ENCODE measurements around the gene SLC15A5.

The SLC15A5 gene

DNA sequence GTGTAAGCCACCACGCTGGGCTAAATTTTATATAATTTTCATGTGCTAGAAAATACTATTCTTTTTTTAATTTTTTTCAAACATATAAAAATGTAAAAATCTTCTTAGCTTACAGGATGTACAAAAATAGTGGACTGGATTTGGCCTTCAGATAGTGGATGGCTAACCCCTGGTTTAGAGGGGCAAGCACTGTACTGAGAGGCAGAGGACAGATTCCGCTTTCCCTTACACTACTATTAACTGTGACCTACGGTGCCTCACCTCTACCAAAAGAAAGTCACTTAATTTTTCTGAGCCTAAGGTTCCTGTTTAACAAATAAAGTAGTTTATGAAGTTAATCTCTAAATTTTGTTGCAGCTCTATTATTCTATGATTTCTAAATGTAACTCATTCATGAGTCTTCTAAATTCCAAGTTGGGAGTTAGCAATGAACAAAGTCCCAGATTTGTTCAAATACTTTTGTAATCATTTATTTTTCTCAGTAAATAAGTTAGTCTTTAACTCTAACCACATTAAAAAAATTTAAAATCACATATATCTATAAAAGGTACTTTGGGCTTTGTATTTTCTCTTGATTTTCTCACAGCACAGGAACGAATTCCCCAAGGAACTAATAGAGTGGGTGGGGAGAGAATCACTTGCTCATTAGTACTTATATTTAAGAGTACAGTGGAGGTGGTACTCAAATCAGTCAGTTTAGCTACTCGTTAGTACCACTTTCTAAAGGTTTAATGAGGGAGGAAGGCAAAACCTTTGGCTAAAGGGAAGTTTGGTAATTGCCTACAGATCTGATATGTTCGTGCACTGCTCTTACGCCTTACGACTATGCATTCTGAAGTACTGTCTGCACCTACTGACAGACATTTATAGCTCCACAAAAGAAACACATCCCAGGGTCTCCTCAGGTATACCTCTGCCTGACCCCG, 33.7 kb downstream of the SLC15A5 start:
- H3K27ac ChIP-seq: no peak overlapping the region
- TF ChIP-seq, protein P1, sequence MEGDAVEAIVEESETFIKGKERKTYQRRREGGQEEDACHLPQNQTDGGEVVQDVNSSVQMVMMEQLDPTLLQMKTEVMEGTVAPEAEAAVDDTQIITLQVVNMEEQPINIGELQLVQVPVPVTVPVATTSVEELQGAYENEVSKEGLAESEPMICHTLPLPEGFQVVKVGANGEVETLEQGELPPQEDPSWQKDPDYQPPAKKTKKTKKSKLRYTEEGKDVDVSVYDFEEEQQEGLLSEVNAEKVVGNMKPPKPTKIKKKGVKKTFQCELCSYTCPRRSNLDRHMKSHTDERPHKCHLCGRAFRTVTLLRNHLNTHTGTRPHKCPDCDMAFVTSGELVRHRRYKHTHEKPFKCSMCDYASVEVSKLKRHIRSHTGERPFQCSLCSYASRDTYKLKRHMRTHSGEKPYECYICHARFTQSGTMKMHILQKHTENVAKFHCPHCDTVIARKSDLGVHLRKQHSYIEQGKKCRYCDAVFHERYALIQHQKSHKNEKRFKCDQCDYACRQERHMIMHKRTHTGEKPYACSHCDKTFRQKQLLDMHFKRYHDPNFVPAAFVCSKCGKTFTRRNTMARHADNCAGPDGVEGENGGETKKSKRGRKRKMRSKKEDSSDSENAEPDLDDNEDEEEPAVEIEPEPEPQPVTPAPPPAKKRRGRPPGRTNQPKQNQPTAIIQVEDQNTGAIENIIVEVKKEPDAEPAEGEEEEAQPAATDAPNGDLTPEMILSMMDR (conservative IDR thresholded peaks at IDR 0.05): no peak
- no peak for TF ChIP-seq ZFX (IDR thresholded peaks at IDR 0.05)

DNA sequence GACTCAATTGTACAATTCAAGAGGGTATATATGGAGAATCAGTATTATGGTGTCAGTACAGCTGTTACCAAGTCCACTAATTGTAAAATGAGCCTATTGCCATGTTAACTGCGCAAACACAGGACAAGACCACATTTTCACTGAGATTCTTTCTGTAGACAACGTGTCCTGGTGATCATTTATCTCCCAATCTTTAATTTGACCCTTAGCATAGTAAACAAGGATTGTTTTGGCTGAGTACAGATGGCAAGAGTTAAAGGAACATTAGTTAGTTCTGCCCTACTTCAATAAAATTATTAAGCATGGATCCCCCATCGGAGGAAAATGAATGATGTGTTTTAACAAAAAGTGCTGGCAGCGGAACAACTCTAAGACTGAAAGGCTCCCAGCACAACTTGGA, 36.1 kb downstream of the SLC15A5 start:
- TF ChIP-seq ZFX (IDR thresholded peaks at IDR 0.05): no peak
- TF ChIP-seq, protein P1 (conservative IDR thresholded peaks at IDR 0.05): no peak
- H3K27ac ChIP-seq: no peak overlapping the region

DNA sequence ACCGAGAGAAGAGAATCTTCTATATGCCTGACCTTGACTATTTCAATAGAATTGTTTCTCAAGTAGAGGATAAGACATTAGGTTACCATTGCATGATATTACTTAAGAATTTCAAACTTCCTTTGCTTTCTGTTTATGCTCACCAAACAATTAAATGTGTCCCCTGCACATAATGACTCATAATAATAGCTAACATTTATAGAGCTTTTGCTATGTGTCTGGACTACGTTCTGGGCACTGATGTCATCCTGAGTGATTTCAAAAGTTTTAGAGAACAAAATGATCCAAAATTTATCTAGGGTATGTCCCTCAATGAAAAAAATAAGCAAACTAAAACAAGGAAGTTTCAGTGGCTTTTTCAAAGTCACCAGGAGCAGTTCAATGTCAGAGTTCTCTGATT, 38.8 kb downstream of the SLC15A5 start:
- TF ChIP-seq, protein P1 (conservative IDR thresholded peaks at IDR 0.05): no peak
- TF ChIP-seq ZFX (IDR thresholded peaks at IDR 0.05): no peak
- no peak overlapping the region for H3K27ac ChIP-seq

DNA sequence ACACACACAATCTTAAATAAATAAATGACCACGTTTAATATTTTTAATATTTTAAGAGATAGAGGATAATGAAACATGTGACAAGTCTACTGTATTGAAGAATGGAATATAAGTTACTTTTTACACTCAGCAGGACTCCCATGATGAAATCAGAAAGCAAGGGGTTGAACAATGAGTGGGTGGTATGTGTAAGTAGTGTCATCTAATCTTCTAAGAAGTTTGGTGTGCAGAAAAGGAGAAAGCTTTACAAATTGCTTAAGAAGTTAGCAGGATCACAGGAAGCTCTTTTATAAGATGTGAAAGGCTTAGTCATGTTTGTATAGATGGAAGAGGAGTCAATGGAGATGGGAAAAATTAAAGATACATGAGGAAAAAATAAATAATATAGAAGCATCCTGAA, 47.8 kb downstream of the SLC15A5 start:
- TF ChIP-seq, protein P1 (conservative IDR thresholded peaks at IDR 0.05): no peak
- TF ChIP-seq ZFX (IDR thresholded peaks at IDR 0.05): no peak
- no peak overlapping the region for H3K27ac ChIP-seq

DNA sequence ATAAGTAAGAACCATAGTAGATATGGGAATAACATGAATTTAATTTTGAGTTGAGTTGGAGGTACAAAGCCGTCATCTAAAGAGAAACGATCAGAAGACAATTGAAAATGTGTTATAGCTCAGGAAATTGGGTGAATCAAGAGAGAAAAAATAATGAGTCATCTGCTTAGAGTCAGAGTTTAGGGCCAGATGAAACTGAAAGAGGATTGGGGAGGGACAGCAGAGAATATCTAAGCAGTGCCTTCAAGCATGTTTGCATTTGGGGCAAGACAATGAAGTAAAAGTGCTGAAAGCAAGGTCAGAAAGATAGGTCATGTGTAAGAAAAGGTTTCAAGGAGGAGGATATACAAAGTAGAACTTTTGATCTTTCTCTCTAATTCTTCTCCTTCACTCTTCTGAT, 49.4 kb downstream of the SLC15A5 start:
- no peak overlapping the region for H3K27ac ChIP-seq
- TF ChIP-seq, protein P1 (conservative IDR thresholded peaks at IDR 0.05): no peak
- TF ChIP-seq ZFX (IDR thresholded peaks at IDR 0.05): no peak

DNA sequence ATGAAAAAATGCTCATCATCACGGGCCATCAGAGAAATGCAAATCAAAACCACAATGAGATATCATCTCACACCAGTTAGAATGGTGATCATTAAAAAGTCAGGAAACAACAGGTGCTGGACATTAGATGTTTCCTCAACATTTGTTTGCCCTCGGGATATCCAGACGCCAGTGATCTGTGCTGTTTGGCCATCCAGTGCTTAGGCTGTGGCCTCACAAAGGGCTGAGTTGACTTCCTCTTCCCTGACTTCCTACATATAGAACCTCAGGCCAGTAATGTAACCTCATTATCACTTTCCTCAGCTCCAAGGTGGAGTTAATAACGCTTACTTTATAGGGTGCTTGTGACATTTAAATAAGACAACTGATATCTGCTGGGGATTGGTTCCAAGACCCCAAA, 51.8 kb downstream of the SLC15A5 start:
- no peak for TF ChIP-seq ZFX (IDR thresholded peaks at IDR 0.05)
- TF ChIP-seq, protein P1 (conservative IDR thresholded peaks at IDR 0.05): no peak
- H3K27ac ChIP-seq: no peak overlapping the region

DNA sequence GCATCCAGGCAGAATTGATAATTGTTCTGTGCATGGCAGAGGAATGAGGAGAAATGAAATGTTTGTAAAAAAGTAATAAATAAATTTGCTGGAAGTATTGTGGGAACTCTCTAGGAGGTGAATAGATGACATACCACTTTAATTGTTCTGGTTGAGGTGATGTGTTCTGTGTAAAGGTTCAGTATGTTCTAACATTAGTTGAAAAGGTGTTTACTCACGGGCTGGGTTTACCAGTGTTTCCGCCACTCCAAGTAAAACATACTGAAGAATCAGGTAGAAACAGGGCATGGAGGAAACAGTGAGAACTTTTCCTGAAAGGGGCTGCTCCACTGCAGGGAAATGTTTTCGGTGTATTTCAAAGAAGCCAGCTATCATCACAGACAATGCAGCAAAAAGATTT, 53.3 kb downstream of the SLC15A5 start:
- no peak for TF ChIP-seq ZFX (IDR thresholded peaks at IDR 0.05)
- TF ChIP-seq, protein P1 (conservative IDR thresholded peaks at IDR 0.05): no peak
- no peak overlapping the region for H3K27ac ChIP-seq
